CD4-positive, alpha-beta T cell (primary cell): ENCODE data around the gene FRG2C. TPM values are rescaled to one million over a fixed set of nuclear protein-coding genes. Genes with fewer than 3 reads are reported as not detected.
"Not testable (repeated sequence)": the region's sequence is repeated elsewhere in the genome, so short reads cannot be mapped to it uniquely, and the experiment has no call there.

ENCODE experiments used
- ATAC-seq: fragments of 200-7000 bp; cut with Tn5 transposase; one replicate; pipeline ENCODE4 v1.10.0; 2022; ENCODE audit warnings: mild to moderate bottlenecking; ENCODE audit not compliant: poor library complexity
- CTCF ChIA-PET: fragments of 350-600 bp; sonication (Branson Sonifier 250); formaldehyde crosslinking; loops from one replicate; lab custom pipeline; 2021; ENCODE audit warnings: antibody characterized with exemption, inconsistent platforms; lab: Charles Lee
- POLR2A ChIA-PET: fragments of 350-600 bp; sonication (Branson Sonifier 250); formaldehyde crosslinking; loops from one replicate; lab custom pipeline; 2021; ENCODE audit warnings: antibody characterized with exemption, inconsistent platforms; lab: Charles Lee
- DNase-seq, 14 experiments: peaks; one replicate each; pipeline ENCODE4 v3.0.0-alpha.2; 2013 to 2020; ENCODE audit warnings: mixed read lengths in 2 of 14
- H3K27ac ChIP-seq, 2 donors: one replicate each; pipeline versions ENCODE4 v1.5.1 to v1.7.0; 2013; ENCODE audit warnings: low read length in 2 of 2, low read depth in 1 of 2, mild to moderate bottlenecking in 1 of 2
- H3K27me3 ChIP-seq, 2 experiments: 1 replicate in 1 of 2; 2 replicates in 1 of 2; pipeline versions ENCODE4 v1.6.1 to v1.7.0; 2013; ENCODE audit warnings: low read length in 2 of 2, control low read depth in 1 of 2, mild to moderate bottlenecking in 1 of 2, moderate library complexity in 1 of 2; ENCODE audit not compliant: insufficient read depth in 2 of 2, control insufficient read depth in 1 of 2
- H3K36me3 ChIP-seq: one replicate; pipeline ENCODE4 v1.6.1; 2013; ENCODE audit warnings: low read length, control low read depth; ENCODE audit not compliant: insufficient read depth
- H3K4me1 ChIP-seq: one replicate; pipeline ENCODE4 v1.6.1; 2013; ENCODE audit warnings: low read length, control low read depth; ENCODE audit not compliant: insufficient read depth
- H3K4me3 ChIP-seq: one replicate; pipeline ENCODE4 v1.5.1; 2013; ENCODE audit warnings: mild to moderate bottlenecking, low read length, moderate library complexity
- H3K9me3 ChIP-seq, 2 experiments: 1 replicate in 1 of 2; 2 replicates in 1 of 2; pipeline versions ENCODE4 v1.6.1 to v1.7.0; 2013; ENCODE audit warnings: low read length in 2 of 2, mild to moderate bottlenecking in 2 of 2, control low read depth in 1 of 2, moderate library complexity in 1 of 2; ENCODE audit not compliant: control insufficient read depth in 1 of 2, insufficient read depth in 1 of 2
- H3K27ac Mint-ChIP-seq: one replicate; pipeline ENCODE4 v1.8.0; 2020; ENCODE audit warnings: mixed read lengths
- H3K27me3 Mint-ChIP-seq: one replicate; pipeline ENCODE4 v1.8.0; 2021; ENCODE audit warnings: mixed read lengths
- H3K36me3 Mint-ChIP-seq: one replicate; pipeline ENCODE4 v1.8.0; 2021; ENCODE audit warnings: low read depth, mixed read lengths
- H3K4me1 Mint-ChIP-seq: one replicate; pipeline ENCODE4 v1.8.0; 2021; ENCODE audit warnings: low read depth, mixed read lengths
- H3K4me3 Mint-ChIP-seq: one replicate; pipeline ENCODE4 v1.8.0; 2020; ENCODE audit warnings: mild to moderate bottlenecking, mixed read lengths
- H3K9me3 Mint-ChIP-seq: one replicate; pipeline ENCODE4 v1.8.0; 2020; ENCODE audit warnings: mixed read lengths
- intact Hi-C, 2 experiments: fragments of 100-400 bp; cut with DNase I in 1 of 2; cut with micrococcal nuclease in 1 of 2; formaldehyde crosslinking; loops; one replicate each; pipeline versions ENCODE4 v1.15.1 to v1.9.0; 2023 to 2025; cut with DNase I, micrococcal nuclease
- total RNA-seq, 174 experiments: library from RNA in 2 of 174; stranded (reverse) in 2 of 174; gene quantifications; one replicate each; pipeline ENCODE4 v1.2.3 and lab custom pipeline; 2021 to 2026

The FRG2C gene
- total RNA-seq, 2 experiments from 2014 or later = not detected

- H3K27ac ChIP-seq, intact Hi-C loops, H3K36me3 Mint-ChIP-seq, ATAC-seq, H3K27ac Mint-ChIP-seq, H3K4me3 ChIP-seq, CTCF ChIA-PET, DNase-seq, H3K36me3 ChIP-seq, POLR2A ChIA-PET, H3K4me1 ChIP-seq: not testable (repeated sequence)
- Mint-ChIP-seq H3K4me1 (peaks cover 15% of the 10 kb centered on the region), H3K9me3 (peaks cover 14% of the 10 kb centered on the region), H3K4me3 (peak overlapping the region; percentile 45), H3K27me3 (peaks cover 69% of the 10 kb centered on the region)
- Histone ChIP-seq H3K9me3 (peaks cover 6 to 55% of the 10 kb centered on the region in 2 experiments), H3K27me3 (peaks cover 23 to 29% of the 10 kb centered on the region in 2 experiments)
These were observed 3.9 kb downstream of the FRG2C start for GRCh38 chr3:75667757-75668701.

- intact Hi-C loops, H3K4me3 Mint-ChIP-seq, H3K27ac ChIP-seq, H3K4me3 ChIP-seq, CTCF ChIA-PET, H3K36me3 ChIP-seq, ATAC-seq, POLR2A ChIA-PET, H3K27ac Mint-ChIP-seq, H3K4me1 ChIP-seq, H3K36me3 Mint-ChIP-seq: not testable (repeated sequence)
- H3K4me1 Mint-ChIP-seq = peaks cover 15% of the 10 kb centered on the region
- DNase-seq = peak in 11 of 14 experiments; percentile 14 to 74 (median 35)
- Histone ChIP-seq H3K27me3 (peaks cover 23 to 29% of the 10 kb centered on the region in 2 experiments), H3K9me3 (peaks cover 6 to 55% of the 10 kb centered on the region in 2 experiments)
- H3K27me3 Mint-ChIP-seq = peaks cover 69% of the 10 kb centered on the region
- peaks cover 17% of the 10 kb centered on the region for H3K9me3 Mint-ChIP-seq
These were observed 4.7 kb downstream of the FRG2C start for GRCh38 chr3:75668759-75669347.

GRCh38 chr3:75669348-75670297, 5.5 kb downstream of the FRG2C start:
- CTCF ChIA-PET, H3K27ac Mint-ChIP-seq, H3K36me3 Mint-ChIP-seq, H3K36me3 ChIP-seq, POLR2A ChIA-PET, H3K4me1 ChIP-seq, H3K27ac ChIP-seq, intact Hi-C loops, H3K4me3 ChIP-seq, H3K4me3 Mint-ChIP-seq: not testable (repeated sequence)
- Mint-ChIP-seq H3K9me3 (peaks cover 16% of the 10 kb centered on the region), H3K27me3 (peaks cover 68% of the 10 kb centered on the region), H3K4me1 (peaks cover 15% of the 10 kb centered on the region)
- H3K9me3 ChIP-seq = peaks cover 6 to 60% of the 10 kb centered on the region in 2 experiments
- peaks cover 23 to 29% of the 10 kb centered on the region in 2 experiments for H3K27me3 ChIP-seq
- DNase-seq (peak in 6 of 14 experiments; percentile 5 to 42 (median 26)), ATAC-seq (peak; percentile 21)

GRCh38 chr3:75670298-75671286, 6.5 kb downstream of the FRG2C start:
- Histone ChIP-seq H3K27me3 (peaks cover 23 to 29% of the 10 kb centered on the region in 2 experiments), H3K9me3 (peaks cover 6 to 64% of the 10 kb centered on the region in 2 experiments)
- CTCF ChIA-PET, H3K4me1 ChIP-seq, intact Hi-C loops, H3K27ac ChIP-seq, H3K36me3 Mint-ChIP-seq, H3K4me3 ChIP-seq, H3K27ac Mint-ChIP-seq, POLR2A ChIA-PET, ATAC-seq, H3K36me3 ChIP-seq: not testable (repeated sequence)
- DNase-seq = peak in 2 of 14 experiments; percentile 32 to 33
- Mint-ChIP-seq H3K4me3 (peak overlapping the region; percentile 30), H3K9me3 (peaks cover 16% of the 10 kb centered on the region), H3K27me3 (peaks cover 61% of the 10 kb centered on the region), H3K4me1 (peaks cover 15% of the 10 kb centered on the region)

GRCh38 chr3:75671287-75672139, 7.4 kb downstream of the FRG2C start:
- H3K36me3 ChIP-seq, DNase-seq, H3K4me3 ChIP-seq, CTCF ChIA-PET, intact Hi-C loops, H3K36me3 Mint-ChIP-seq, ATAC-seq, POLR2A ChIA-PET, H3K4me1 ChIP-seq, H3K27ac ChIP-seq, H3K27ac Mint-ChIP-seq: not testable (repeated sequence)
- peaks cover 20 to 29% of the 10 kb centered on the region in 2 experiments for H3K27me3 ChIP-seq
- Mint-ChIP-seq H3K9me3 (peaks cover 16% of the 10 kb centered on the region), H3K4me3 (peak overlapping the region; percentile 42), H3K4me1 (peaks cover 15% of the 10 kb centered on the region), H3K27me3 (peaks cover 61% of the 10 kb centered on the region)
- H3K9me3 ChIP-seq = peaks cover 6 to 59% of the 10 kb centered on the region in 2 experiments
